ENCODE measurements around the gene RUVBL1.

The RUVBL1 gene

DNA sequence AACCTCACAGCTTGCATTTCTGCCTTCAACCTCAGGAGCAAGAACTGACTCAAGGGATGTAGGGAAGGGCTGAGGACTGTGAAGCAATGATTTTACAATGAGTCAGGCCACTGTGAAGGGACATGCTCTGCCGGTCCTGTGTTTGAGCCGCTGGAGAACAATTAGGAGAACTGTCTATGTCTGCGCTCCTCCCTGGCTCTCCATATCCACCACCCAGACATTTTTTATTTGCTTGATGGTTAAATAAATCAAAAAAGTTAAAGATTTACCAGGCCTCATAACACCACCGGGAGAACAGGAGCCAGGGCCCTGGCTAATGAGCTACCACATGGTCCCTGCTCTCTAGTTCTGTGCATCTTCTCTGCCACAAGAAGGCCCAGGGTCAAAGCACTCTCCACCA lies 41.8 kb downstream of the RUVBL1 start:
- no peak for DNase-seq

DNA sequence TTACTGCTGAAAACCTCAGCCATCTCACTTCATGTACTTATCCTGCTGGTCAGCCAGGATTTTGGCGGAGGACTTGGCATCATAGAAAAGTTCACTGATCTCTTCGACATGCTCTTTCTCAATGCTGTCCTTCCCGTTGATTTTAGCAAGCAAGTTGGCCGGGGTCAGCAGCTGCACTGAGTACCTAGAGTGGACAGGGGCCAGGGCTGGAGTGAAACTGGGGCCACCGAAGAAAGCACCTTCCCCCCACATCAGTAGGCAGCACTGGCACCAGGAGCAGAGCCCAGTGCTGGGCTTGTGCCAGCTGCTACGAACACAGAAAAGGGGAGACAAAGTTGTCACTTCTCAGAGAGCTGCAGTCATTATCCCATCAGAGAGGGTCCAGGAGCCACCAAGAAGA lies 42.4 kb downstream of the RUVBL1 start:
- DNase-seq, result no peak

GRCh38 chr3:128080323-128081080 lies 43.1 kb downstream of the RUVBL1 start:
- DNase-seq, result peak; percentile 79

DNA sequence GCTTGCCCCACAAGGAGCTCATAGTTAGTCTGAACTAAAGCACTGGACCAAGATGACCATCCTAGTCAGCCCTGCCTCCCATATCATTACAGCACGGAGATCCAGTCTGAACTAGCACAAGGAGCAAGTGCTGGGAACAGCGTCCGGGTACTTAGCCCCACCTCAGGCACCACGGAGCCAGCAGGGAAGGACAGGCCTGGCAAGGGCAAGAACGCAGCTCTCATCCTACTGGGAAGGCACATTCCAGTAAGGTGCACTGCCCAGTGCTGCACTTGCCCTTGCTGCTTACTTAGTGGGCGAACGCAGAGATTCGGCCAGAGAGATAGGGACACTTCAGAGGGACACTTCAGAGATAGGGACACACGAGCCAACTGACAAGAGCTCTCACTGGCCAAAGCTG lies 43.8 kb downstream of the RUVBL1 start:
- no peak for DNase-seq

DNA sequence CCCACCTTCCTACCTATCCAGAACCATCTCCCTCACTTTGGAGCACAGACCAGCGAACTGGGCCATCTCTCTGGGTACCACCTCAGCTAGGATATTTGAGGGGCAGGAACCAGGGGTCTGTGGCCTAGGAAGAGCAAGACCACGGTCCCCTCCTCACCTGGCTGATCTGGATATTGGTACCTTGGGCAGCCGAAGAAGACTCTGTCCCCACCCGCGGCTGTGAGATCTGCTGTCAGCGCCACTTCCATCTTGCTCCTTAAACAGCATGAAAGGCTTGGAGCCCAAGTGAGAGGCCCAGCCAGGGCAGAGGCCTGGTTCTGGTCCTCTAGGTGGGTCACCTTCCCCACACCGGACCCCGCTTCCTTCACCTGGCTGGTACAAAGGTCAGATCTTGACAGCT lies 44.7 kb downstream of the RUVBL1 start:
- DNase-seq, result no peak

- DNase-seq, result no peak
These were observed 45.3 kb downstream of the RUVBL1 start for GRCh38 chr3:128078322-128078721.

- no peak for DNase-seq
These were observed 45.9 kb downstream of the RUVBL1 start for GRCh38 chr3:128077665-128078064.

GRCh38 chr3:128077202-128077624 lies 46.4 kb downstream of the RUVBL1 start:
- no peak for DNase-seq

- no peak for DNase-seq
These were observed 47.0 kb downstream of the RUVBL1 start for GRCh38 chr3:128076483-128077201.

DNA sequence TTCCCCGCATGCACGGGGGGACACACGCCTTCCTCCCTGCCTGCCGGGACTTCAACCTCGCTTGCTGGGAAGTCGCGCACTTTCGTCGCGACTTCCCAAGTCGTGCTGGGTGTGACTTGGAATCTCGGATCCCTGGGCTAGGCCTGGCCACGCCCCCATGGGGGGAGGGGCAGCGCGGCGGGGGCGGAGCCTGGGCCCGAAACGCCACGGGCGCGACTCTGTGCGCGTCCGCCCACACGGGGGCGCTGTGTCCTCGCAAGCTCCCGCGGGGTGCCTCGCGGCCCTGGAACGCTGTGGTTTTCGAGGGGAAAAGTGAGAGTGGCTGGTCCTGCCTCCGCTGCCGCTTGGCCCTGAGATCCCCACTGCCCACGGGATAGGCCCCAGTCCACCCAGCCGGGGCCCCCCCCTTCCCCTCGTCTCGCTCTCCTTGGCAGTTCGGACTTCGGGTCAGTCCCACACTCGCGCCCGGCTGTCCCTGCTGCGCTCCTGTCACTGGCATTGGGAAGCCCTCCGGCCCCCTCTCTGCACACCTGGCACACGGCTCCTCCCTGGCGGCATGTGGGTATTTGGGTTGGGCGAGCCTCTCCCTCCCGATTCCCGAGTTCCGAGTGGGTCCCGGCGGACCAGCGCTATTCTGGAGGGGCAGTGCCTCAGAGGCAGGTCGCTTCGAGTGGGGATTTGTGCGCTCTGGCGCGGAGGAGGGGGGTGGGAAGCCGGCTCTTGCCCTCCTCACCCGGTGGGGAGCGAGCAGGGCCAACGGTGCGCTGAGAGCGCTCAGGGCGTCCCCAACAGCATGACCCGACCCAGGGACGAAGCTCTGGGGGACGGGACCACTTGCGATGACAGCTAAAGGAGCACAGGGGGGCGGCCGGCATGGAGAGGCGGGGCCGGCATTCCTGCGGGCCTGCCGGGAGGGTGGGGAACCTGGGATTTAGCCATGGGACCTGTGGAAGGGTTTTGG lies 47.8 kb downstream of the RUVBL1 start:
- peak; percentile 60 for DNase-seq

- DNase-seq, result no peak
These were observed 48.6 kb downstream of the RUVBL1 start for GRCh38 chr3:128074851-128075521.

DNA sequence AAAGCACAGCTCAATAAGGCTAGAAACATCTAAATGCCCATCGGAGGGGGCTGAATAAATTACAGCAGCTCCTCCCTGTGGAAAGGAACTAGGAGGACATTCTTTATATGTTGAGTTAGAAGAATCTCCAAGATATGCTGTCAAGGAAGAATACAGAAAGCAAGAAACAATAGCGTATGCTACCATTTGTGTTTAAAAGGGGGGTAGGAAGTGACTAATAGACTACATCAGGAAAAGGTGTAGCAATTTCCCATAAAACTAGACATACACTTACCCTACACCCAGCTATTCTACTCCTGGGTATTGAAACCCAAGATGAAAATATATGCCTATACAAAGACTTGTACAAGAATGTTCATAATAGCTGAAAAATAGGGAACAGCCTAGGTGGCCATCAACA lies 49.8 kb downstream of the RUVBL1 start:
- DNase-seq, result no peak

GRCh38 chr3:128073185-128073725 lies 50.4 kb downstream of the RUVBL1 start:
- DNase-seq, result no peak

DNA sequence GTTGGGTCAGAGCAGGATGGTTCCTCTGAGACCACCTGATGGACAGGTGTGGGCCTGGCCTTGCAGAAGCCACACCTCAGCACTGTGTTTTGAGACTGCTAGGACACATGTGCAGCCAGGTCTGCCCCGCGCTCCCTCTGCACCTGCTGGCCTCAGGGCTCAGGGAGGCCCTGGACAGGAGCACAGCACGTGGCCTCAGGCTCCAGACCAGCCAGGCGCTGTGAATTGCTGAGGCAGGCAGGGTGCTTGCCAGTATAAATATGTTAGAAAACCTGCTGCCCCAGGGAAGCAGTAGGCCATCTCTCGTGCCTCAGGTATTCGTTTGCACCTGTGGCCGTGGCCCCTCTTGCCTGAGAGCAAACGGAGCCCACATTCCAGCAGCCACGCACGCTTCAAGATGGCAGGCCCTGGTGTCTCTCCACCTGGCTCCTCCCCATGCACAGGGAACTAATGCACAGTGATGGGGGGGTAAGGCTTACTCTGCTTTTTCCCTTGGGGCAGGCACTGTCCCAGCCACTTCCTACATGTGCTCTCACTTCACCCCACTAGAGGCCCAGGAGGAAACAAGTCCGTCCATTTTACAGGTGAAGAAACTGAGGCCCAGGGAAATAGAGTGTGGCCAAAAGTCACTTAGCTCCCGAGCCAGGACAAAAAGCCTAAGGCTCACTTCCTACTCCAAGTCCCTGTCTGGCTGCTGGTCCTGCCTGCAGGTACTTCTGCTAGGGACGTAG lies 51.0 kb downstream of the RUVBL1 start:
- no peak for DNase-seq

- no peak for DNase-seq
These were observed 51.7 kb downstream of the RUVBL1 start for GRCh38 chr3:128071771-128072453.

- no peak for DNase-seq
These were observed 52.6 kb downstream of the RUVBL1 start for GRCh38 chr3:128070898-128071591.

DNA sequence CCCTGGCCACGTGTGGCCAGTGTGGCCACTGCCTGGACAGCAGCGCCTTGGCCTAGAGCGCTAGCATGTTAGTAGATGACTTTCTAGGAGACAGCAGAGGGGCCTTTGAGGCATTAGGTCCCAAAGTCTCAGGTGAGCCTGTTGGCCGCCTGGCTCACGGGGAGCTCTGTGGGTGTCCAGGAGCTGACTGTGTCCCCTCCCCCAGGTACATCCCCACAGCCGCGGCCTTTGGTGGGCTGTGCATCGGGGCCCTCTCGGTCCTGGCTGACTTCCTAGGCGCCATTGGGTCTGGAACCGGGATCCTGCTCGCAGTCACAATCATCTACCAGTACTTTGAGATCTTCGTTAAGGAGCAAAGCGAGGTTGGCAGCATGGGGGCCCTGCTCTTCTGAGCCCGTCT lies 54.3 kb downstream of the RUVBL1 start:
- no peak for DNase-seq

DNA sequence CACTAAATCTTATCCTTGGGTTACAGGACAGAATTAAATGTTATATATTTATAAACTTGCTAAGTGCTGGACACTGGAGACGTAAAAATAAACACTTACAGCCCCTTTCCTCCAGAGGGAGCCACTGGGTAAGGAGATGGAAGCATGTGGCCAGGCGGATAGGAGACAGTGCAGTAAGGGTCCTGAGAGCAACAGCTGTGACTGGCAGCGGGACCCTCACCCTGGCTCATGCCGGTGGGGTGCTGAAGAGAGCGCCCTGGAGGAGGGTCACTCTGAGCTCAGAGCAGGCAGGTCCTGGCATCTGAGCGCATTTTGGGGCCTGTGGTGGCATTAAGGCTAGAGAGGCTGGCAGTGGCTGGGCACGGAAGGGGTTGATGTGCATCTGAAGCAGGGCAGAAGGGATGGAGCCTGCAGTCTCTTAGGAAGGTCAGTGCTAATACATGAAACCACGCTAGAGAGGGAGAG lies 55.4 kb downstream of the RUVBL1 start:
- no peak for DNase-seq

DNA sequence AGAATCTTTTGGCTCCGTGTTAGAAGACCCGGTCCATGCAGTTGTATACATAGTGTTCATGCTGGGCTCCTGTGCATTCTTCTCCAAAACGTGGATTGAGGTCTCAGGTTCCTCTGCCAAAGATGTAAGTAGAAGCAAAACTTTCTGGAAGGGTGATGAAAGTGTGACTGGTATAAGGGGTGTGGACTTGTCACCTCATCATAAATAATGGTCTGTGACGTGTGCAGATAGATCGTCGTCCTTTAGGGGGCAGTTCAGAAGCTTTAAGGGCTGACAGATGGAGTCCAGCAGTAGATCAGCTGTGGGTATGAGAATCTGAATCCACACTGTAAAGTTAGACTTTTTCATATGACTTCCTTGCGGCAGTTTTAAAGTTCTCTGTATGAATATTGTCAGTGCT lies 56.1 kb downstream of the RUVBL1 start:
- no peak for DNase-seq

- no peak for DNase-seq
These were observed 56.9 kb downstream of the RUVBL1 start for GRCh38 chr3:128066676-128067075.

All from NCI-H226 (cell line).